ENCODE data around the gene RCN2. TPM values are rescaled to one million over a fixed set of nuclear protein-coding genes. Genes with fewer than 3 reads are reported as not detected.

RCN2 gene
- total and polyA plus RNA-seq, 2 of the 13 experiments (the other 11 are each of a cell fraction or from before 2014, with no cell fraction given), result 84.4 to 89.0 TPM

DNA sequence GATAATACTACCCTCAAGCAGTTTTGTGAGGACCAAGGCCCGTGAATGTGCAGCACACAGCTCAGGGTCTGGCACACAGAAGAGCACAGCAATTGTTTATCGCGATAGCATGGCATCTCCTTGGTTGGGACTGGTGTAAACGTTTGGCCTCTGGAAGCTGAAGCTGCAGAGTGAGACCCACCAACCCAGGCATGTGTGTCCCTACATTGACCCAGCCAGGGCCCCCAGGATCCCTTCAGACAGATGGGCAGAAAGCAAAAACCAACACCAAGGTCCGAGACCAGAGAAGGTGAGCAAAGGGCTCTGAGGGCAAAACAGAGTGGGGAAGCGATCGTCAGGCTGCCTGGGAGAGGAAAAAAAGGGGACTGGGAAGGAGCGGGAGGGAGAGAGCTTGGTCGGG, 50.8 kb downstream of the RCN2 start (continued):
- TF ChIP-seq, protein P1, sequence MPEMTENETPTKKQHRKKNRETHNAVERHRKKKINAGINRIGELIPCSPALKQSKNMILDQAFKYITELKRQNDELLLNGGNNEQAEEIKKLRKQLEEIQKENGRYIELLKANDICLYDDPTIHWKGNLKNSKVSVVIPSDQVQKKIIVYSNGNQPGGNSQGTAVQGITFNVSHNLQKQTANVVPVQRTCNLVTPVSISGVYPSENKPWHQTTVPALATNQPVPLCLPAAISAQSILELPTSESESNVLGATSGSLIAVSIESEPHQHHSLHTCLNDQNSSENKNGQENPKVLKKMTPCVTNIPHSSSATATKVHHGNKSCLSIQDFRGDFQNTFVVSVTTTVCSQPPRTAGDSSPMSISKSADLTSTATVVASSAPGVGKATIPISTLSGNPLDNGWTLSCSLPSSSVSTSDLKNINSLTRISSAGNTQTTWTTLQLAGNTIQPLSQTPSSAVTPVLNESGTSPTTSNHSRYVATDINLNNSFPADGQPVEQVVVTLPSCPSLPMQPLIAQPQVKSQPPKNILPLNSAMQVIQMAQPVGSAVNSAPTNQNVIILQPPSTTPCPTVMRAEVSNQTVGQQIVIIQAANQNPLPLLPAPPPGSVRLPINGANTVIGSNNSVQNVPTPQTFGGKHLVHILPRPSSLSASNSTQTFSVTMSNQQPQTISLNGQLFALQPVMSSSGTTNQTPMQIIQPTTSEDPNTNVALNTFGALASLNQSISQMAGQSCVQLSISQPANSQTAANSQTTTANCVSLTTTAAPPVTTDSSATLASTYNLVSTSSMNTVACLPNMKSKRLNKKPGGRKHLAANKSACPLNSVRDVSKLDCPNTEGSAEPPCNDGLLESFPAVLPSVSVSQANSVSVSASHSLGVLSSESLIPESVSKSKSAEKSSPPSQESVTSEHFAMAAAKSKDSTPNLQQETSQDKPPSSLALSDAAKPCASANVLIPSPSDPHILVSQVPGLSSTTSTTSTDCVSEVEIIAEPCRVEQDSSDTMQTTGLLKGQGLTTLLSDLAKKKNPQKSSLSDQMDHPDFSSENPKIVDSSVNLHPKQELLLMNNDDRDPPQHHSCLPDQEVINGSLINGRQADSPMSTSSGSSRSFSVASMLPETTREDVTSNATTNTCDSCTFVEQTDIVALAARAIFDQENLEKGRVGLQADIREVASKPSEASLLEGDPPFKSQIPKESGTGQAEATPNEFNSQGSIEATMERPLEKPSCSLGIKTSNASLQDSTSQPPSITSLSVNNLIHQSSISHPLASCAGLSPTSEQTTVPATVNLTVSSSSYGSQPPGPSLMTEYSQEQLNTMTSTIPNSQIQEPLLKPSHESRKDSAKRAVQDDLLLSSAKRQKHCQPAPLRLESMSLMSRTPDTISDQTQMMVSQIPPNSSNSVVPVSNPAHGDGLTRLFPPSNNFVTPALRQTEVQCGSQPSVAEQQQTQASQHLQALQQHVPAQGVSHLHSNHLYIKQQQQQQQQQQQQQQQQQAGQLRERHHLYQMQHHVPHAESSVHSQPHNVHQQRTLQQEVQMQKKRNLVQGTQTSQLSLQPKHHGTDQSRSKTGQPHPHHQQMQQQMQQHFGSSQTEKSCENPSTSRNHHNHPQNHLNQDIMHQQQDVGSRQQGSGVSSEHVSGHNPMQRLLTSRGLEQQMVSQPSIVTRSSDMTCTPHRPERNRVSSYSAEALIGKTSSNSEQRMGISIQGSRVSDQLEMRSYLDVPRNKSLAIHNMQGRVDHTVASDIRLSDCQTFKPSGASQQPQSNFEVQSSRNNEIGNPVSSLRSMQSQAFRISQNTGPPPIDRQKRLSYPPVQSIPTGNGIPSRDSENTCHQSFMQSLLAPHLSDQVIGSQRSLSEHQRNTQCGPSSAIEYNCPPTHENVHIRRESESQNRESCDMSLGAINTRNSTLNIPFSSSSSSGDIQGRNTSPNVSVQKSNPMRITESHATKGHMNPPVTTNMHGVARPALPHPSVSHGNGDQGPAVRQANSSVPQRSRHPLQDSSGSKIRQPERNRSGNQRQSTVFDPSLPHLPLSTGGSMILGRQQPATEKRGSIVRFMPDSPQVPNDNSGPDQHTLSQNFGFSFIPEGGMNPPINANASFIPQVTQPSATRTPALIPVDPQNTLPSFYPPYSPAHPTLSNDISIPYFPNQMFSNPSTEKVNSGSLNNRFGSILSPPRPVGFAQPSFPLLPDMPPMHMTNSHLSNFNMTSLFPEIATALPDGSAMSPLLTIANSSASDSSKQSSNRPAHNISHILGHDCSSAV (CRISPR knock-in tag; IDR thresholded peaks at IDR 0.05; ENCODE audit: borderline replicate concordance), result no peak
- TF ChIP-seq, protein P2, sequence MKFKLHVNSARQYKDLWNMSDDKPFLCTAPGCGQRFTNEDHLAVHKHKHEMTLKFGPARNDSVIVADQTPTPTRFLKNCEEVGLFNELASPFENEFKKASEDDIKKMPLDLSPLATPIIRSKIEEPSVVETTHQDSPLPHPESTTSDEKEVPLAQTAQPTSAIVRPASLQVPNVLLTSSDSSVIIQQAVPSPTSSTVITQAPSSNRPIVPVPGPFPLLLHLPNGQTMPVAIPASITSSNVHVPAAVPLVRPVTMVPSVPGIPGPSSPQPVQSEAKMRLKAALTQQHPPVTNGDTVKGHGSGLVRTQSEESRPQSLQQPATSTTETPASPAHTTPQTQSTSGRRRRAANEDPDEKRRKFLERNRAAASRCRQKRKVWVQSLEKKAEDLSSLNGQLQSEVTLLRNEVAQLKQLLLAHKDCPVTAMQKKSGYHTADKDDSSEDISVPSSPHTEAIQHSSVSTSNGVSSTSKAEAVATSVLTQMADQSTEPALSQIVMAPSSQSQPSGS (CRISPR knock-in tag; IDR thresholded peaks at IDR 0.05), result no peak

DNA sequence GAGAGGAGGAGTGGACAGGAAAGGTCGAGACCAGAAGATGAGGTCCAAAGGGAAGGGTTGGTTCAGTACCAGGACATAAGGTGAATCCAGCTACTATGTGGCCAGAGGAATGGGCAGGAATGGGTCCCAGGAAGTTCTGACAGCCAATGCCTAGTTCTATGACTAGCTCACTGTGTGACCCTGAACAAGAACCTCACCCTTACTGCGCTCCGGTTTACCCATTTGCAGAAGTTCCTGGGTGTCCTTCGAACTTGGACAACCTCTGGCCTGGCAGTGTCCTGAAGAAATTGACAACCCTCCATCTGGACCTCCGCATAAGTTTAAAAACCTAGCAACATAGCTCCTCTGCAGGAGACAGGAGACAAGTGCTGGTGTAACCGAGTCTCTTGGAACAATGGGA, 51.2 kb downstream of the RCN2 start:
- Histone ChIP-seq H4K20me1 (ENCODE audit: insufficient read depth, low read length) (no peaks in the 10 kb centered on the region), H3K4me2 (ENCODE audit: low read depth, low read length) (no peak overlapping the region), H3K9ac (ENCODE audit: insufficient read depth, low read depth, low read length) (no peak overlapping the region), H3K4me3 (replicated peaks in 1 of 3; ENCODE audit: insufficient read depth in 1 of 3, low read depth in 2 of 3, low read length in 3 of 3) (no peak overlapping the region), H3K27ac (ENCODE audit: extremely low read length, insufficient read depth, low read length) (no peak overlapping the region), H2AFZ (ENCODE audit: low read length) (no peak overlapping the region), H3K4me1 (ENCODE audit: insufficient read depth, low read length) (peaks cover 7% of the 10 kb centered on the region; the same call in 1 of the 2 replicates), H3K9me3 (ENCODE audit: low read length) (no peaks in the 10 kb centered on the region), H3K79me2 (ENCODE audit: insufficient read depth, low read length) (no peaks in the 10 kb centered on the region), H3K27me3 (ENCODE audit: control insufficient read depth in 1 of 2, insufficient read depth in 2 of 2, low read length in 2 of 2) (peaks cover 1 to 16% of the 10 kb centered on the region in 2 experiments; a peak in 3 of 5 replicates), H3K36me3 (replicated peaks in 1 of 2; ENCODE audit: control insufficient read depth in 1 of 2, insufficient read depth in 2 of 2, low read length in 2 of 2) (no peaks in the 10 kb centered on the region)
- WGBS (ENCODE audit: low lambda C conversion rate), result 44% methylated on average over 6 of the region's 6 CpGs
- no peak for FAIRE-seq
- no peak for DNase-seq (ENCODE audit: low spot score)
- in situ Hi-C loops (cut with HindIII; ENCODE audit: extremely low pct_ligation_motif_present, low pct_unique_long_range_greater_than_20kb), result no loop called here
- TF ChIP-seq ZNF558 (CRISPR knock-in tag; IDR thresholded peaks at IDR 0.05; ENCODE audit: borderline replicate concordance) (no peak), ZNF589 (CRISPR knock-in tag; conservative IDR thresholded peaks at IDR 0.05) (no peak), ZNF331 (CRISPR knock-in tag; IDR thresholded peaks at IDR 0.05) (no peak), ZNF780A (CRISPR knock-in tag; IDR thresholded peaks at IDR 0.05) (no peak), HES4 (CRISPR knock-in tag; IDR thresholded peaks at IDR 0.05; ENCODE audit: borderline replicate concordance) (no peak)
- TF ChIP-seq, protein P3, sequence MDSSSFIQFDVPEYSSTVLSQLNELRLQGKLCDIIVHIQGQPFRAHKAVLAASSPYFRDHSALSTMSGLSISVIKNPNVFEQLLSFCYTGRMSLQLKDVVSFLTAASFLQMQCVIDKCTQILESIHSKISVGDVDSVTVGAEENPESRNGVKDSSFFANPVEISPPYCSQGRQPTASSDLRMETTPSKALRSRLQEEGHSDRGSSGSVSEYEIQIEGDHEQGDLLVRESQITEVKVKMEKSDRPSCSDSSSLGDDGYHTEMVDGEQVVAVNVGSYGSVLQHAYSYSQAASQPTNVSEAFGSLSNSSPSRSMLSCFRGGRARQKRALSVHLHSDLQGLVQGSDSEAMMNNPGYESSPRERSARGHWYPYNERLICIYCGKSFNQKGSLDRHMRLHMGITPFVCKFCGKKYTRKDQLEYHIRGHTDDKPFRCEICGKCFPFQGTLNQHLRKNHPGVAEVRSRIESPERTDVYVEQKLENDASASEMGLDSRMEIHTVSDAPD (CRISPR knock-in tag; IDR thresholded peaks at IDR 0.05), result no peak
- POLR2A ChIA-PET, result no interaction called here
- BruUV-seq (replicated peaks), result no TSS peak
- intact Hi-C loops (cut with micrococcal nuclease; ENCODE audit: unreplicated experiment), result no loop called here
- ATAC-seq, result no peak
- CTCF ChIA-PET (ENCODE audit: low intra/inter-chr PET ratio, low total read pairs), result no interaction called here
